CD4-positive, alpha-beta T cell treated with Interleukin-6 for 4 hours (primary cell): Measurements from ENCODE around the gene GNAS-AS1.
A peak's percentile ranks its signal among the peaks of the same experiment; 100 is the strongest.

ENCODE experiments used
- DNase-seq: peaks from one replicate; pipeline ENCODE4 v3.0.0-alpha.2; 2020; ENCODE audit warnings: mixed read lengths

The GNAS-AS1 gene

DNA sequence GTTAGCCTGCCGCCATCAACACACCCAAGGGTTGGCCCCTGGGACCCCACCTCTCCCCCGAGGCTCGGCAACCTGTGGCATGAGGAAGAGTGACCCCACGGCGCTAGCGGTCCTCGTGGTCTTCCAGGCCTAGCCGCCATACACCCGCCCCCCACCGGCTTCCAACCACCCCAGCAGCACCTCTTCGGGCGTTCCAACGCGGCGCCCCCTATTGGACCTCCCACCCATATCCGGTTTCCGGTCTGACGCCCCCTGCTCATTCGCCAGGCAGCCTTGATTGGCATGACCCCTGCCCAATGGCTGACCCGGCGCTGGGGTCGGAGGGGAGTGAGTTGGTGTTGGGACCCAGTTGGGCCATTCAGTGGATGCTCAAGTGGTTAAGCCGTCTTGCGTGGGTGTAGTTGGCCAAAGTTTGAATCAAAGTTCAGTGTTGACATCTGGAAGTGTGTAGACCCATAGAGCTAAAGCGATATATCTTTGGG is at the start of gene GNAS-AS1:
TSS of gene GNAS-AS1 (minus strand) at position 210 of the 482 bp plus-strand sequence.
- peak; percentile 73 for DNase-seq

DNA sequence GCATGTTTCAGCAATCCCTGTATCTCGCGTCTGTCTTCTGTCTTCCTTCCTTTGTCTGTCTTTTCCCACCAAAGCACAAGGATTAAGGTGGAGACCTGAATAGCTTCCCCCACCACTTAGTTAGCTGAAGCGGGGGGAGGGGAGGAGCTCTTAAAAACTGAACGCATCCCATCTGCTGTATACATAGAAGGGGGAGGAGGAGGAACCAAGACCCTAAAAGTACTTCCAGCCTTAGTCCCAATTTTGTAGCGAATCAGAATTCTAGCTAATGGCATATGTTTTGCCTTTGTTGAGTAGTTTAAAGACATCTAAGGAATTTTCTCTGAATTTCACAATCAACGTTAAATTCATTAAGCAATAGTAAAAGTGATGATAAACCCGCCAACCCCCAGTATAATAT is 49.7 kb upstream of the GNAS-AS1 start:
- no peak for DNase-seq

DNA sequence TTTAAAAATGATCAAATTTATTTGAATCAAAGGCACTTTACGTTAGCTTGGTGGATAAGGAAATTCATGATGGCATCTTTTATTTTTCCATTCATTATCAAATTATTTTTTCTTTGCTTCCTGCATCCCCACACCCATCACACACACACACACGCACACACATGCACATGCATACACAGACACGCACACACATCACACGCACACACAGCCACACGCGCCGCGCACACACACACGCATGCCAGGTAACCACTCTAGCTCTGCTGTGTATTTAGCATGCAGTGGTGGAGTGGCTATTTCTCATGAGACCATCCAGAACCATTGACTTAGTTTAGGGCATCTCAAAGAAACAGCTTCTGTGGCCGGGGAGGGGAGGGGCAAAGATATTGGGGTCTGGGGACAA is 48.8 kb upstream of the GNAS-AS1 start:
- no peak for DNase-seq

DNA sequence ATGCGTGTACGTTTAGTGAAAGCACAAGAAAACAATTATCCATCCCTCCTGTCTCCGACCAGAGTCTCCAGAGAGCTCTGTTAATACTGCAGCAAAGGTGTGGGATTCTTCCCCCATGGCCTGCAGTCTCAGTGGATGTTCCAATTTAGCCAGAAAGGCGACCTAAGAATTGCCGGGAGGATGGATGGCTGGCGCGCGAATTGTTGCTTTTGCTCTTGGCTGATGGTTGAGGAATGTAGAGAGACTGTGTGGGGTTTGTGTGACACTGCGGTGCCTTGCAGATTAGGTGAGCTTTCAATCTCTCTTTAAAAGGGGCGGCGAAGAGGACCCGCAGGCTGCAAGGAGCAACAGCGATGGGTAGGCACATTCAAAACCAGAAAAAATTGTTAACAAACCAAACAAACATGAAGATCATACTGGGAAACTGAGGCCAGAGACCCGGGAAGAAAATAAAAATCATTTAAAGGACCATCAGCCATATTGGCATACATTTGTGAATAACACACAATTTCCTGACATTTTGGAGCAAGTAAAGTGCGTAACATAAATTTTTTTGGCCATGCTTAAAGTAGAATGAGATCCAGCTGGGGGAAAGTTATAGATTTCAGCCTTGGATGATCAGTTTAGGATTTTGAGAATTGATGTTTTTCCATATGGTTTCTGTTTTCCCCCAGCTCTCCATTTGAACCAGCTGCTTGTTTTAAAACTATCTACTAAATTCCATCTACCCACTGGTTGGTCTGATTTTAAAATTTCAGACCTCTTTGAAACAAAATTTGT is 48.1 kb upstream of the GNAS-AS1 start:
- DNase-seq = no peak

DNA sequence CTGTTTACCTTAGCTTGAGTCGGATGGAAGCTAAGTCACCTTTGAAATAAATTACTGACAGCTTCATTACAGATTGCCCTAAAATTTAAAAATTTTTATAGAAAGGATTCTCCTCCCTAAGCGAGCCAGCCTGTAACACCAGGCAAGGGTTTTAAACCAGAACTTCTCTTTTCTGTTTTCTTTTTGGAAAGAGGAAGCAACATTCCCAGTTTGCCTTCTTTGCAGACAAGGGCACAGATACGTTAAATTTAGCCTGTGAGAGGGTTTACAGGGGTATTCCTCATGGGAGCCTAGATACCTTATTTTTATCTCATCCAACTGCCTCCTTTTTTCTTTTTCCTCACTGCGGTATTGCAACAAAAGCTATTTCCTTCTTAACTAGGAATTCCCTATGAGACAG is 46.8 kb upstream of the GNAS-AS1 start:
- no peak for DNase-seq

DNA sequence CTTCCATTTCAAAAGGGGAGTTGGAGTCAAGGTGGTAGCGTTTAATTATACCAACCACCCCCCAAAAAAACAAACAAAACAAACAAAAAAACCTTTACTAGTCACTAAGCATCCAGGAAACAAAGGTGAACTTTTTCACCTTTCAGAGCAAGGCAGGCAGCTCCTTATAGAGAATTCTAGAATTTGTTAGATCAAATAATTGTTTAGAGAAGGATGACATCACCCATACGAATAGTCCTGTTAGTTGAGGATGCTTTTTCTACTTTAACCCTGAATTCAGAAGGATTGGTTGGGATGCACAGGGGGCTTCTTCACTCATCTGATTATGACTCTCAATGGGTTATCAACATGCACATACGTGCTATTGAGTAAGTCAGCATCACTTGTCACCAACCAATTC is 46.1 kb upstream of the GNAS-AS1 start:
- DNase-seq = no peak

DNA sequence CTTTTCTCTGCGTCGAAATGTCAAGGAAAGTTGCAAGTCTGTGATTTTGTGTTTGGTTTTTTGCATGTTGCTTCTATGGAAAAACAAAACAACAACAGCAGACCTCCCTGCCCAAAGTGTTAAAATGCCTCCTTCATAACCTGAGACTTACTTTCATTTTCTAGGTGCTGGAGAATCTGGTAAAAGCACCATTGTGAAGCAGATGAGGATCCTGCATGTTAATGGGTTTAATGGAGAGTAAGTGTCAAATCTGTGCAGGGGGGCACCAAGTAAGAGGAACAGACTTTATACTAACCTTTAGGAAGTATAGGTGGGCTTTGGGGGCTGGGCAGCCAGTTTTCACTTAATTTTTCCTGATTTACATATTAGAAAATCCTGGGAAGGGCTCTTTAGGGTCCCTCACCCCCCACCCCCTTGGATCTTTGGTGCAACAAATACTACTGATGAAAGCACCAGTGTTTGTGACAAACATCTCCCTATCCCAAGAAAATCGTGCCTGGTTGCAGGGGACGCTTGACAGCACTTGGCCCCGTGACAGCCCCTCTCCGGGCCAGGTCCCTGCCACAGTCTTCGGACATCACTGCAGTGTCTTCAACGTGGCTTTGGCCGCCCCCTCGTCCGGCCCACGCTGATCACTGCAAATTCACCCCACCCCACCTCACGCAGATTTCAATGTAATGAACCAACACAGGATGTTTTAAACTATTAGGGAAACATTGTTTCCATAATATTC is 44.9 kb upstream of the GNAS-AS1 start:
- DNase-seq = no peak

DNA sequence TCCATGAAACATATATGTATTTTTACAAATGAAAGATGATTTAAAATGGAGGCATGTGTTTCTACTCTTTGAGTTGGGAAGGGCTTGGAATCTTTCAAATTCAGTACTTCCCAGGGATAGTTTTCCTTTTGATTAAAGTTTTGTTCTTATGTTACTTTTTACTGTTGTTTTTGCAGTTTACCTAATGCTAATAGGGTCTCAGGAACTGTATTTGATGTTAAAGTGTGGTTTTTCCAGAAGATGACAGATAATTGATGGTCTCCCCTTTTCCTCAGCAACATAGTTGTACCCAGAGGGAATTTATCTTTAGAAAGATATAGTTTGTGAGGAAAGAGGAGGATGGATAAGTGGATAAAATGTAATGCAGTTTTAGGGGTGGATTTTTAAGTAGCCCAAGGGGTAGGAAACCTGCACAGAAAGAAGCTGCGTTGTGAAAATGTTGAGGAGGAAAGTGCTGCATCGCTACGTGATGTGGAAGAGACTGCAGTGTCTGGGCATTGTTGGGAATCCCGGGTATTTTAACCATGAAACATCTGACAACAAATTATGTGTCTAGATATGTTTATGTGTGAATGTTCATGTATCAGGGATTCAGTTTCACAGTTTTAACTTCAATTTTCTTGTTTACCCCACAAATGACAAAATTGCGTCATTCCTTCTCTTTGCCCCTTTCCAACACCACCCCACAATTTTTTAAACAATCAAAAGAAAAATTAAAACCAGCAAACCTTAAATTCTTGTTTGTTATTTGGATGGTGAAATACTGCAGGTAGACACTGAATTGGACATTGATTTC is 44.1 kb upstream of the GNAS-AS1 start:
- DNase-seq = no peak

DNA sequence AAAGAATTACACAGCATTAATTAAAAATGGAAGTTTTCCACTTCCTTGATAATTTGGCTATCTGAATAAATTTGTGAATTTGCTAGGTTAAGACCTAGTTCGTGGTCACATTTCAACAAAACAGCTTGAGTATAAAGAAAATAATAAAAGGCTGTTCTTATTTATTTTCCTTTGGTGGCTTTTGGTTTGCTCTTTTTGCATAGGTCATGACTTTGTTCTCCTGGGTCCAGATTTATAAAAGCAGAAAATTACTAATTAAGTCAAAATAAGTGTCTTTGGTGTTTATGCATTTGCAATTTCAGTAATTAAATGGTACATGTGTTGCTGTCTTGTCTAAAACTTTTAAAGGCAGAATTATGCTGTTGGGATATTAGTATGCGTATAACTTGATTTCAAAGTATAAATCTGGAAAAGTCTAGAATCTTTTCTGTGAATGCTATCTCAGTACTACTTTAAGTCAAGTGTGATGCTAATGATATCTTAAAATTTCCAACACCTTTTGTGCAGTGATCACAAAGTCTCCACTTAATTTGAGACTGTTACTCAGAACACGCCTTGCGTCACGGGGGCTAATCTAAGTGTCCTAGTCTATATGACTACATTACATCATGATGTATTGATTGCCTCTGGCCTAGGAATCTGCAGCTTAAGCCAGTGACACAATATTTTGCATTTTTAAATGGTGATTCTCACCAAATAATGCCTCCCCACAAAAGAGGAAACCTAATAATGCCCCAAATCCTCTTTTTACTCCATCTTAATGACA is 42.8 kb upstream of the GNAS-AS1 start:
- DNase-seq = no peak

DNA sequence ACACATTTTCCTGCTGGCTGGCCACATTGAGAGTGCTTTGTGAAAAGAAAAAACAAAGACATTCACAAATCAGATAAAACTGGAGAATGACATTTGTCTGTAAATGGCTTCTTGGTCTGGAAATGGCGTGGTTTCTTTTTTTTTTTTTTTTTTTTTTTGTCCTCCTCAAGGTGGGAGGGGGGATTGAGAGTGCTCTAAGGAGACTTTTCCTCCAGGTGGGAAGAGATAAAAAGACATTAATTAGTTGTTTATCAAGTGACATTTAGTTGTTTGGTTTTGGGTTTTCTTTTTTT is 42.2 kb upstream of the GNAS-AS1 start:
- no peak for DNase-seq

DNA sequence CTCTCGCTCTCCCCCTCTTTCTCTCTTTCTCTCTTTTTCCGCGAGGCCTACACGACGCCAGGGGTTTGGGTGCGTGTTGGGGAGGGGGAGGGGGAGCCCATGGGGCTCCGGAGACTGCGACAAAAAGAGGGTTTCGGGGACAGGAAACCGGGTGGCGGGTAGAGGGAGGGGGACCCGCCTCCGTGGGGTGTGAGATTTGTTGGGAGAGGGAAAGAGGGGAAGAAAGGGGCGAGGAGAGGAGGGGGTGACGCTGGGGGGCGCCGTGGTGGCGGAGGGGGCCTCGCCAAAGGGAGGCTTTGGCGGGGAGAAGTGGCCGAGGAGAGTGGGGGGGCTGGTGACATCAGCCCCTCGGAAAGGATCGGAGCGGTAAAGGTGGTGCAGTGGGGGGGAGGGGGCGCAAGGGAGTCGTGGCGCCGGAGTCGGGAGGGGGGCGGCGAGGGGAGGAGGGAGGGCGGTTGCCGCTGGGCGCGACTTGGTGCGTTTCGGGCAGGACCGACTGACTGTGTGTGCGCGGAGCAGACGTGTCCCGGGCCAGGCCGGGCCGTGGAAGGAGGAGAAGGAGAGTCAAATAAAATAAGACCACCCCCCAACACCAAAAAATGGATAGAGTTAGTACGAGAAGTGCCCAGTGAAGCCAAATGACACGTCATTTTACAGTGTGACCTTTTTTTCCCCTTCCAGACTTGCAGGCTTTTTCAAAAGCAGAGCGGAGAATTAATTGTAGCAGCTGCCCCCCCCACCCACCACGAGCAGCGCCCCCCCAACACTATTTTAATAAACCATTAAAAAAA is 41.6 kb upstream of the GNAS-AS1 start:
- DNase-seq = peak; percentile 86

DNA sequence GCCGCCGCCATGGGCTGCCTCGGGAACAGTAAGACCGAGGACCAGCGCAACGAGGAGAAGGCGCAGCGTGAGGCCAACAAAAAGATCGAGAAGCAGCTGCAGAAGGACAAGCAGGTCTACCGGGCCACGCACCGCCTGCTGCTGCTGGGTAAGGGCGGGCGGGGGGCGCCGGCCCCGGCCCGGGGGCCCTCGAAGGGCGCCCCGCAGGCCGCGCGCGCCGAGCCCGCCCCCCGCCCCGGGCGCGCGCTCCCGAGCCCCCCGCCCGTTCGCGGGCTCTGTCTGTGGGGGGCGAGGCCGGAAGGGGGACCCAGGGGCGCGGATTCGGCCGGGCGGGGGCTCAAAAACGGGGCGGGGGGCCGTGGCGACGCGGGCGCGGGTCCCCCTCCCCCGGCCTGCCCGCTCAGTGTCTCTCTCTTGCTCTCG is 41.0 kb upstream of the GNAS-AS1 start:
- DNase-seq = peak; percentile 38

DNA sequence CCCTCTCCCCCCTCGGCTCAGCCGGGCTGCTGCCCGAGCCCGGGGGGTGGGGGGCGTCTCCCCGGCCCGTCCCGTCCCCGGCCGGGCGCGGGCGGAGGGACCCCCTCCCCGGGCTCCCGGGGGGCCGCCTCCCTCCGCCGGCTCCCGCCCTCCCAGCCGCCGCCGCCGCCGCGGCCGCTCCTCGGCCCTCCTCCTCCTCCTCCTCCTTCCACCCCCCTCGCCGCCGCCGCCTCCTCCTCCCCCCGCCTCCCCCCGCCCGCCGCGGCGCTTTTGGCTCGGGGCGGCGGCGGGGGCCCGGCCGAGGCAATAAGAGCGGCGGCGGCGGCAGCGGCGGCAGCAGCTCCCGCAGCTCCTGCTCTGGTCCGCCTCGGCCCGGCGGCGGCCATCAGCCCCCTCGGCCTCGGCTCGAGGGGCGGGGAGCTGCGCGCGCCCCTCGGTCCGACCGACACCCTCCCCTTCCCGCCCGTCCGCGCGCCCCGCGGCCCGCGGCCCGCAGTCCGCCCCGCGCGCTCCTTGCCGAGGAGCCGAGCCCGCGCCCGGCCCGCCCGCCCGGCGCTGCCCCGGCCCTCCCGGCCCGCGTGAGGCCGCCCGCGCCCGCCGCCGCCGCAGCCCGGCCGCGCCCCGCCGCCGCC is 40.5 kb upstream of the GNAS-AS1 start:
- DNase-seq = peak; percentile 86

DNA sequence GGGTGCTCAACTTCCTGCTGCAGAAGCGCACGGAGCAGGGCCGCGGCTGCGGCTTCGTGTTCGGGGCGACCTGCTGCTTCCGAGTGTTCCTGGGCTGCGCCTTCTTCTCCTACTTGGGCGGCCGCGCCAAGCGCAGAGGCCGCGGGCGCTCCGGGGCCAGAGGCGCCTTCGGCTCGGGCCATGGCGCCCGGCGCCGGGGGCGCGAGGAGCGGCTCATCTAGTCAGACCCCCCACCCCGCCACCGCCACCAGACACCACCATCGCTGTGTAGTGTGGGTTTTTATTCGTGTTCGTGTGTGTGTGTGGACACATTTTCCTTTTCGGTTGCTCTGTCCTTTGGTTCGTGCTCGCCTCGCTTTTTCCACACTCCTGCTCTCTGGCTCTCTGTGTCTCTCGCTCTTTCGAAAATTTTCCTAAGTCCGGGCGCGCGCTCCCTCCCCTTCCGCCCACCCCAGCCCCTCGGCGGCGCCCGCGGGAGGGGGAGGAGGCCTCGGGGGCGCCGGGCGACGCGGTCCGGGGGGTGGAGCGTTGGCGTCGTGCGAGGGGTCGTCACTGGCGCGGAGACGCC is 39.9 kb upstream of the GNAS-AS1 start:
- peak; percentile 81 for DNase-seq

DNA sequence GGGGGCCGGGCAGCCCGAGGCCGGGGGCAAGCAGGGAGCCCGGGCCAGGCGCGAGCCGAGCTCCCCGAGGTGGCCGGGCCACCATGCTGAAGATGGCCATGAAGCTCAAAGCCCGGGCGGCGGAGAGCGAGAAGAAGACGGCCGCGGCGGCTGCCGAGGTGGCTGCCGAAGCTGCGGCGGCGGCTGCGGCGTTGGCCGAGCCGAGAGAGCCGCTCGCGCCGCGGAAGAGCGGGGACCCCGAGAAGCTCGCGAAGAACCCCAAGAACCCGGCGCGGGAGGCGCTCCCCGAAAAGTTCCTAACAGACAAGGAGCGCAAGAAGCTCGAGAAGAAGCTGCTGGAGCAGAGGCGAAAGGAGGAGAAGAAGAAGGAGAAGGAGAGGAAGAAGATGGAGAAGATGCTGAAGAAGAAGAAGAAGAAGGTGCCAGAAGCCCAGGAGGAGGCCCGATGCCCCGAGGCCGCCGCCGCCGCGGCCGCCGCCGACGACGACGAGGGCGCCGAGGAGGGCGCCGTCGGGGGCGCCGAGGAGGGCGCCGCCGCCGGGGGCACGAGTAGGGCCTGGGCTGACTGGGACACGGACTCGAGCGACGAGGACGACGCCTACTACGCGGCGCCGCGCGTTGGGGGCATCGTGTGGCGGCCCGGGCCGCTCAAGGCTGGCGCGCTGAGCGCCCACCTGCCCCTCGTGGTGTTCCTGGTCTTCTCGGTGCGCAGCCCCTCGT is 39.3 kb upstream of the GNAS-AS1 start:
- DNase-seq = peak; percentile 13

DNA sequence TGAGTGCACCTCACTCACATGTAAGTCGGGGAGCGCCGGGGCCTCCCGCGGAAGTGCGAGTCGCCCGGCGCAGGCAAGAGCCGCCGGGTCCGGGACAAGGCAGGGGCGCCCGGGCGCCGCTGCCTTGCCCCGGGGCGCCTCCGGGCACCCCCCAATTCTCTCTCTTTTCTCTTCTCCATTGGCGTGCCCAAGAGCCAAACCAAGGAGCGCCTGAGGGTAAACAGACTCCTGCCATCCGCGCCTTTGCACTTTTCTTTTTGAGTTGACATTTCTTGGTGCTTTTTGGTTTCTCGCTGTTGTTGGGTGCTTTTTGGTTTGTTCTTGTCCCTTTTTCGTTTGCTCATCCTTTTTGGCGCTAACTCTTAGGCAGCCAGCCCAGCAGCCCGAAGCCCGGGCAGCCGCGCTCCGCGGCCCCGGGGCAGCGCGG is 38.6 kb upstream of the GNAS-AS1 start:
- DNase-seq = no peak

DNA sequence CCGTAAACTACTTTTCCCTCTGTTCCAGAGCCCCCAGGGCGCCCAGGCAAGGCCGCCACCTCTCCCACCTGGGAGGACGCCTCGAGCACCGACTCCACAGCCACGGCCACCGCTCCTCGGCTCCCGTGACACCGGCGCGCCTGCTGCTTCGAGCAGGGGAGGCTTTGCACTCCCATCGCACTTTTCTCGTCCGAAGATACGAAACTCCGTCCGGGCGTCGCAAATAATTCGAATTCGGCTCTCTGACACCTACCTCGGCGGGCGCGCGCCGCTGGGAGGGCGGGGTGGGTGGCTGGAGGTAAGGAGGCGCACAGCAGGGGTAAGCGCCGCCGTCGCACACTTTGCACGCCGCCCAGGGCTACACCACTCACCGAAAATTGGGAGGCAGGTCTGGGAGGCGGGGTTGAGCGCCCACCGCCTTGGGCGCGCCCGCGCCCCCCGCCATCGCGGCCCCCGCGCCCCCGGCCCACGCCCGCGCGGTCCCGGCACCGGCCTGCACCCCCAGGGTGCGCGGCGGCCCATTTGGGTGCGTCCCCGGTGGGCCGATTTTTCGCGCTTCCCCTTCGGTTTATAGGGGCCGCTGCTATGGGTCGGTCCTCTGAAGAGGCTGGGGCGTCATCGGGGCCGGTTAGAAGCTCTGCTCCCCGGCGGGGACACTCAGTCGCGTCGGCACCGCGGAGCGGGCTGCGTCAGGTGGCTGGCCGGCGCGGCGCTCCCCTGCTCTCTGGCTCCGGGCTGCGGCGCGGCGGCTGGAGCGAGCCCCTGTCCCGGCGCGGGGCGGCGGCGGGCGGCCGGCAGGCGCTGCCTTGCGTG is 38.0 kb upstream of the GNAS-AS1 start:
- peak; percentile 85 for DNase-seq

DNA sequence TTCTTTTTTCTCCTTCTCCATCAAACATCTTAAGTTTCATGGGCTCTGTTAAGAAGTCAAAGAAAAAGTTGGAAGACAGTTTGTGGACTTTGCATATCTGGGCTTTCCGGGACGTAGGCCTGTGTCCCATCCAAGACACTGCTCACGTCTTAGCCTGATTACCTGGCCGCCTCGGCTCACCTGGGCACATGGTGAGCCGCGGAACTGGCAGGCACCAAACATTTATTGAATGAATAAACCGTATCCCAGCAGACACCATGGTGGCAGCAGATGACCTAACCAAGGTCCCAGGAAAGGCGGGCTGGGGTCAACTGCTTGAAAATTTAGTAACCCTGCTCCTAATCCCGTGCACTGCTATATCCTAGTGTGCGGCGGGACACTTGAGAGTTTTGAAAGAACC is 37.4 kb upstream of the GNAS-AS1 start:
- no peak for DNase-seq

DNA sequence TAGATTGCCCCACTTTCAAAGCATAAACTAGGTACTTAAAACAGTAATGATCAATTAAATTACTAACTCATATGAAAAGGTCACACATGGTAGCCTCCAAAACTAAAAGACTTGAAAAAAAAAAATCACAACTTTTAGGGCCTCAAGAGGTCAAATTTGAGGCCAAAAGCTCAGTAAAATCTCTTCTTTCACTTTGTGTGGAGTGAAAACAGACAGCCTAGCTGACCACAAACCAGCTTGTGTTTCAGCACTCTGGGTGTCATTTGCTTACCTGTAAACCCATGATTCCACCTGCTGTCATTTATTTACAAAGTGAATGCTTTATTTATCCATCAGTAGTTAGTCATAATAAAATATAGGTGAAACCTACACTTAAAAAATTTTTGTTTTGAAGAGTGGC is 35.8 kb upstream of the GNAS-AS1 start:
- no peak for DNase-seq
